Nucleus accumbens (tissue), 56 donors: ENCODE results near the gene IQGAP2.

Experiments used
- DNase-seq, 56 donors: peaks; one replicate each; lab custom pipeline; 2025; lab: John Stamatoyannopoulos, UW

IQGAP2 gene

DNA sequence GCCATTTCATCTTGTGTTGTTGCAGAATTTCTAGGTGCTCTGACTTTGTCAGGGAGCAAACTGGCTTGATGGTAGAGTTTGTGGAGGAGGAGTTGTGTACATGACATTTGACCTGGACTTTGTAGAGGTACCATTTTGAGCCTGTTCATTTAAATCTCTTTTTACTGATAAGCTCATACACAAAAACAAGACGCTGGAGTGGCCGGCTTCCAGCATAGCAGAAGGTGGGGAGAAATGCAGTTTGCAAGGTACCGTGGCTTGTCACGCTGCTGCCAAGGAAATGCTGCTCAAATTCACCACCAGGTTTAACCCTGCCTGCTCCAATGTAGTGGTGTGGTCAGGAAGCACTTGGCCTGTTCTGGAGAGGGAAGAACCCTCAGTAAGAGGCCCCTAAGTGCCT, 18.9 kb upstream of the IQGAP2 start:
- no peak for DNase-seq

DNA sequence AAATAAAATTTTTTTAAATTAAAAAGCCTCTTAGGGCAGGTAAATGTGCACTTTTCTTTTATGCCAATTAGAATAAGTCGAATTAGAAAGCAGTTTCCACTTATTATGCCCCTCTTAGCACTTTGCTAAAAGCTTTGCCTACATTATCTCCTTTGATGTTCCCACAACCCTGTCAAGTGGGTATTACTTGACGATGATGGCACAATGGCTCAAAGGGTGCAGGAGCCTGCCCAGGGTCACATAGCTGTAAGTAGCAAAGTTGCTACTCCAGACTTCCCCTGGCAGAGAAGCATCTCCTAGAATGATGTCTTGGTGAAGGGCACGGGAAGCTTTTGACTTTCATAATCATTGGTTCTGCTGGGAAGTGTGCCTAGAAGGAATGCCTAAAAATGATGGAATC, 18.4 kb upstream of the IQGAP2 start:
- DNase-seq = no peak

GRCh38 chr5:76385540-76385939, 17.5 kb upstream of the IQGAP2 start:
- DNase-seq = no peak

DNA sequence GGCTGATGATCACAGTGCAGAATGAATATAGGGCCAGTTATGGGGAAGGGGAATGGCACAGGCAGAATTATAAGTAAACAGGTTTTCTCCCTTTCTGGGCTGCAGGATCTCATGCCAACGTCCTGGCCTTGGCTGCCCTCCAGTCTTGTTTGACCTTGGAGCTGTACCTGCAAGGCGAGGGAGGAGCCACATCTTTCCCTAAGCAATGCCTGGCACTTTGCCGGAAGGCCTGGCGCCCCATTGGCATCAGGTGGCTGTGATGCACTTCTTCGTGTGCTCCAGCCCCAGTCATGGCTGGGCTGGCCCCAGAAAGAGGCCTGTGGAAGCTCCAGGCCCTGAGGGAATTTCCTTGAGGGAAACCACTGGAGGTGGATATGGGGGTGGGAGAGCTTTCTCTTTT, 16.7 kb upstream of the IQGAP2 start:
- DNase-seq = no peak

DNA sequence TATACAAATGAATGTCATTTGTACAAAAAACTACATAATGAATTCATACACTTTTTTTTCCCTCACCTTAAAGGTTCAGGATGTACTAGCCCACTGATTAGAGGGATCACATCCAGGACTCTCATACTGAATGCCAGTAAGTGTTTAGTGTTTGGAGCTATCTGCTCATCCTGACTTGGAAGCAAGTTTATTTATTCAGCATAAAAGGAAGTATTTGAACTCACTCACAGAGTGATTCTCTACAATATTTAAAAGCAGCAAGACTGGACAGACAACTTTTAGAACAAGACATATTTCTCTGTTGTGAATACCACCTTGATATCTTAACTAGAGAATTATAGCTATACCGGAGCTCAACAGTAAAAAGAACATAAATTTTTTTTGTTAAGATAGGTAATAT, 14.8 kb upstream of the IQGAP2 start:
- DNase-seq = no peak

DNA sequence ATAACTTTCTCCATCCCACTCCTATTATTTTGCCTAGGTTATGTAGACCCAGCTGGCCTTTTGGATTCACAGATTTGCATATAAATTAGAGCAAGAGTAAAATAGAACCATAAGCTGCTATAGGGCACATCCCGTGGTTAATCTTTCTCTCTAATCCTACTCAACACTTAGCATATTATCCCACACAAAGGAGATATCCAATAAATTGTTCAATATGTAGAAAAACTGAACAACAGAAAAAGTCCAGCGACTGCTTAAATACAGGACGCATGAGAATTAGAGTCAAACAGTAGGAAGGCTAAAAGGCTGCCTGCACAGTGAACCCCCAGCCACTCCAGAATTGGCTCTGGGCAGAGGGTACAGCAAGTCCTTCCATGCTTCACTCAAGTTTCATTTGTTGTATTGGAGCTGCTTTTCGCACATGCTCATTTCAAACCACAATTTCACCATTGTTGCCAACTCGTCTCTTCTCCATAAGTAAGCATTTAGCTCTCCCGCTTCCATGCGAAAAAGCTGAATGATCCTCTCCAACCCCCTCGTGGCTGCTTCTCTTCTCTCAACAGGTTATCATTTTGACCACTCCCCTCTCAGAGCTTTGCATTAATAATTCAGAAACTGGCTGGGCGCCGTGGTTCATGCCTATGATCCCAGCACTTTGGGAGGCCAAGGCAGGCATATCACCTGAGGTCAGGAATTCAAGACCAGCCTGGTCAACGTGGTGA, 14.1 kb upstream of the IQGAP2 start:
- DNase-seq = no peak

DNA sequence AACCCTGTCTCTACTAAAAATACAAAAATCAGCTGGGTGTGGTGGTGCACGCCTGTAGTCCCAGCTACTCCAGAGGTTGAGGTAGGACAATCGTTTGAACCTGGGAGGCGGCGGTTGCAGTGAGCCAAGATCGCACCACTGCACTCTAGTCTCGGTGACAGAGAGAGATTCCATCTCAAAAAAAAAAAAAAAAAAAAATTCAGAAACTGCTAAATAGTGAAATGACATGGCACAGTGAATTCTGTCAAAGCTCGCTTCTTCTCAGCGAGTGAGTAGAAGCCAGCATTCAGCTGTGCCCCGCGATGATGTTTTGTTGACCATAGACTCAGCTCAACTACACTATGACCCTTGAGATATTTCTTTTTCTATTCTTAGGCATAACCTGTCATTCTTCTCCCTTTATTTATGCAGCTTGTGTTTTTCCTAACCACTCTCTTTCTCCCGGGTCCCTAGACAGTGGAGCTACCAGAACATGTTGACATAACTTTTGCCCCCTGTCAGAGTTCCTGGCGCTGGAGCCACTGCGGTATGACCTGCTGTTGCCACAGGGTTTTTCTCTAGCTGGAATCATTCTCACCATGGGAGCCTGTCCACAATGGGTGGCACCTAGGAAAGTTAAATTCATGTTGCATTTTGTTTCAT, 13.5 kb upstream of the IQGAP2 start:
- DNase-seq = no peak

DNA sequence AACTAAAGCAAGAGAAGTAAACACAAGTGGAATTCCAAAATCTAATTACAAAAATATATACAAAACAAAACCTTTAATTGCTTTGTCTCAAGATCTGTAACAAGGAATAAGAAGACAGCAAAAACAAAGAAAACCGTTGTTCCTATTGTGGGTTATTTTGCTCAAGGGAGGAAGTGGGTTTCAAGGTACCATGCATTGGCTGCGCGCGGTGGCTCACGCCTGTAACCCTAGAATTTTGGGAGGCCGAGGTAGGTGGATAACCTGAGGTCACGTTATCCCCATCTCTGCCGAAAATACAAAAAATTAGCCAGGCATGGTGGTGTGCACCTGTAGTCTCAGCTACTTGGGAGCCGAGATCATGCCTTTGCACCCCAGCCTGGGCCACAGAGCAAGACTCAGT, 12.1 kb upstream of the IQGAP2 start:
- no peak for DNase-seq

DNA sequence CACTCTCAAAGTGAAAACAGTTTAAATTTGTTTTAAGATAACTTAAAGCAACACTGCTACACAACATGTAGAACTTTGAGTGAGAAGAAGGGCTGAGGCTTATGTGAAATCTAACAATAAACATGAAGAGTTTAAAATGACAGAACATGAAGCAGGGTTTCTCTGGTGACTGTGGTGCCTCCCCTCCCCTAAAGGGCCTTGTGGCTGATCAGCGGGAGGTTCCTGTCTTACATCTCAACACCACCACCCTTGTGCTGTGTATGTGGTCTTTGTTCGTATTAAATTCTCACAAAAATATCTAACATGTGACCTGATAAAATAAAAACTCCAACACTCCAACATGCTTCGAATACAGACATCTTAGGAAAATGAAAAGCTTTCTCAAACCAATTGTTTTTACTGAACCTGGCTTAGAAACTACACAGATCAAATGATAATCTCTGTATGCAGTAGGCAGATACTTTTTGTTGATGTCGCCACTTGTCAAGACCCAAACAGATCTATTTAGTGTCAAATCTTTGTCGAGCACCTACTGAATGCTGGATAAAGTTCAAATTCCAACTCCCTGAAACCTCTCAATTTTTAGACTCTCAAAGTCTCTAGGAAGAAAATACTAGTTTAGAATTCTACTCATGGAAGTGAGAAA, 9.9 kb upstream of the IQGAP2 start:
- DNase-seq = no peak

GRCh38 chr5:76397200-76397599, 5.9 kb upstream of the IQGAP2 start:
- no peak for DNase-seq

GRCh38 chr5:76399268-76399667, 3.8 kb upstream of the IQGAP2 start:
- DNase-seq = no peak

- DNase-seq = no peak
Observed at GRCh38 chr5:76400466-76400865, 2.6 kb upstream of the IQGAP2 start.

DNA sequence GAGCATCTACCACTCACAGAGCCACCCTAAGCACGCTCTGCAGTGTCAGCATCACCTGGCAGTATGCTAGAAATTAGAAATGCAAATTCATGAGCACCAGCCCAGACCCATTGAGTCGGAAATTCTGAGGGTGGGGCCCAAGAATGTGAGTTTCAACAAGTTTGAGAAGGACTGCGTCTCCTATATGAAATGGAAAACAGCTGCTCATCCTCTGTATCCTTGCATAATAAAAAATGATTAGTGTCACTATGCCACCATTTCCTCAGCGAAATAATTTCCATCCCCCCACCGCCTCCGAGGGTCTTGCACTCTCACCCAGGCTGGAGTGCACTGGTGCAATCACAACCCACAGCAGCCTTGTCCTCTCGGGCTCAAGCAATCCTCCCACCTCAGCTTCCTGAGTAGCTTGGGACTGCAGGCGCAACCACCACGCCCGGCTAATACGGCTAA, 1.3 kb upstream of the IQGAP2 start:
- DNase-seq = no peak

DNA sequence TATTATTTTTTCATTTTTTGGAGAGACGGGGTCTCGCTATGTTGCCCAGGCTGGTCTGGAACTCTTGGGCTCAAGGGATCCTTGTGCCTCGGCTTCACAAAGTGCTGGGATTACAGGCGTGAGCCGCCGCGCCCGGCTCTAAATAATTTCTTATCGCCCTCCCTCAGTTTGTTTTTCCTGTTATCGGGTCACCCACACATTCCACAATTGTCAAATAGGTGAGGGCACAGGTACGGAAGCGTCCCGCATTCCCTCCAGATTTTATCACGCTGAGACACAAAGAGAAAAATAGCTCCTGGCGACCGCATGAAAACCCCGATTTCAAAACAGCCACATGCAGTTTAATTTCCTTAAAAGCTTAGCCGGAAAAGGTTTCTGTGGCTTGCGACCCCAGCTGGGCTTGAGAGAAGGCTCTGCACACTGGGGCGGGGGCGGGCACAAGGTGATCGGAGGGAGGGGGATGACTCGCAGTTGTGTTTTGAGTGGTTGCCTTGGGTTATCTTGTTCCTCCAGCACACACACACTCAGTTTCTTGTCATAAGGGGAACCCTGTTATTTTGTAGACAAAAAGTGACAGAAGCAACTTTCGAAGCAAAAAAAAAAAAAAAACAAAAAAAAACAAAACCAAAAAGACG, 717 bp upstream of the IQGAP2 start:
- DNase-seq = peak in 3 of 56 donors; percentile 0 to 5 (median 2)

- peak in 1 of 56 donors; percentile 16 for DNase-seq
Observed at GRCh38 chr5:76403766-76404222, 709 bp downstream of the IQGAP2 start.

DNA sequence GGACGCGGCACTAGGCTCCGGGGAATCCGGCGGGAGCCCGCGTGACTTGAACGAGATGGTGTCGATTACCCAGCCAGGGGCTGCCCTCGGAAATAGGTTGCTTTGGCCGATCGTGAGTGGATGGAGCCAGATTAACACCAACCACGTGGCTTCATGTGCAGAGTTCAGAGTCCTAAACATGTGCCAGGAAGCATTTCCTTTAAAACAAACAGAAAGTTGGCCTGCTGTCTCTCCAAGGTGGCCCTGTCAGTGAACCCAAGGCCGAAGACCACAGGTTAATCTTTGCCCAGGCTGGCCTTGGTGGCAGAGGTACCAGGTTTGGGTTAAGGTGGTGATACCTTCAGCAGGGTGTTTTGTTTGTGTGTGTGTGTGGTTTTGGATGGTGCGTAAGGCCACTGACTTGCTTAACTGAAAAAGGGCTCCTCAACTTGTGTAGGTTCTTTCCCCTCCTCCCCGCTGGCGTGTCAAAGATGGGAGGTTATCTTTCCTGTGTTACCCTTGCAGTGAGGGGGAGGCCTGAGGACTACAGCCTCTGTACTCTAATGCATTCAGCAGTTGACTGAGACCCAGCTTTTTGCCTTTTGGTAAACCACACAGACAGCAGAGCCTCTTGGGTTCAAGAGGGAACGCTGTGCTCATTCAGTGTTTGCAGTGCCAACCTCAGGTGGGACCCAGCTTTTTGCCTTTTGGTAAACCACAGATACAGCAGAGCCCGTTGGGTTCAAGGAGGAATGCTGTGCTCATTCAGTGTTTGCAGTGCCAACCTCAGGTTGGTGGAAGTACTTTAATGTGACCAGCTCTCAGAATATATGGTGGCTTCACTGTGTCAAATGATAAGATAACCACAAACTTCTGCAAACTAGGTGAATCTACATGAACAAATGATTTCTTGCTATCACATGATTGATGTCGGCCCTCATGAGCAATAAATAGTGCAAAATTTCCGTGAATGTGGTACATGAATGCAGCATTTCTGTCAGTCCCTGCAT, 1.4 kb downstream of the IQGAP2 start:
- no peak for DNase-seq

GRCh38 chr5:76406014-76406413, 2.9 kb downstream of the IQGAP2 start:
- DNase-seq = no peak

DNA sequence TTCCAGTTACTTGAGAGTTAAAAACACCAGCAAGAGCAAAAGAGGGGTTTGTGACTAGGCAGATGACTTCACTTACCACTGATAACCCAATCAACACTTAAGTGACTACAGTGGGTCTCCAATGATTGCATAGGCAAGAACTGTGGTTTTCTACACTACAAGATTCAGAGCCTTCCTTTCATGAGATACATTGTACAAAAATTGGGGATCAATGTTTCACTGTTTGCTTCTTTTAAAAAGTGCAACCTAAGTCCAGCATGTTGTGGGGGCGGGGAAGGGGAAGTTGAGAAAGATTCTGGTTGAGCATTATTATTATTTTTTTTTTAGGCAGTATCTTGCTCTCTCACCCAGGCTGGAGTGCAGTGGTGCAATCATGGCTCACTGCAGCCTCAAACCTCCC, 3.6 kb downstream of the IQGAP2 start:
- no peak for DNase-seq

- no peak for DNase-seq
Observed at GRCh38 chr5:76408104-76408654, 5.1 kb downstream of the IQGAP2 start.

DNA sequence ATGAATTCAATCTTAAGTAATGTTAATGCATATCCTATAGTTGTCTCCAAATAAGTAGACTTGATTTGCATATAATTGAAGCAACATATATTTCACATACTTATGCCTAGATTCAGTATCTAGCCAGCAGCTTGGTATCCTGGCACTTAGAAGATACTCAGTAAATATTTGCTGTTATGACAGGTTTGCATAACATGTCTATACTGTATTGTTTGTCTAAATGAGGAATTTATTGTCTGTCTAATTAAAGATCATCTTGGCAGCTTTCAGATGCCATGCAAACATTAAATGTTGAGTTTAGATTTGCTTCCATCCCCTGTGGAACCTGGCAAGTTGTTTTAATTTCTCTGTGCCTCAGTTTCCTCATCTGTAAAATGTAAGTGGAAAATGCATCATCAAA, 9.4 kb downstream of the IQGAP2 start:
- DNase-seq = no peak
